Activated T-helper 2 cell treated with anti-CD3 and anti-CD28 coated beads, Interferon-gamma antibody, Interleukin-2, Interleukin-4, amounts not matched to agents 10 μg/mL and 5 μg/mL and 100 μg/mL, durations not matched to agents 14 hours and 24 hours and 36 hours (primary cell): ENCODE data around the gene UCK2. TPM values are rescaled to one million over a fixed set of nuclear protein-coding genes. Genes with fewer than 3 reads are reported as not detected.

Experiments used
- DNase-seq: peaks from one replicate; pipeline ENCODE4 v3.0.0; 2021; ENCODE audit warnings: low spot score
- H3K27ac Mint-ChIP-seq: one replicate; pipeline ENCODE4 v1.8.0; 2021; ENCODE audit warnings: mixed read lengths
- H3K27me3 Mint-ChIP-seq: one replicate; pipeline ENCODE4 v1.8.0; 2021; ENCODE audit warnings: low read depth, mixed read lengths
- H3K36me3 Mint-ChIP-seq: one replicate; pipeline ENCODE4 v1.8.0; 2021; ENCODE audit warnings: low read depth, mixed read lengths
- H3K4me1 Mint-ChIP-seq: one replicate; pipeline ENCODE4 v1.8.0; 2021; ENCODE audit warnings: low read depth, mixed read lengths
- H3K4me3 Mint-ChIP-seq: one replicate; pipeline ENCODE4 v1.8.0; 2021; ENCODE audit warnings: low read depth, mild to moderate bottlenecking, moderate library complexity, mixed read lengths
- H3K9me3 Mint-ChIP-seq: one replicate; pipeline ENCODE4 v1.8.0; 2021; ENCODE audit warnings: mixed read lengths
- intact Hi-C: fragments of 100-400 bp; cut with micrococcal nuclease; formaldehyde crosslinking; loops from one replicate; pipeline ENCODE4 v1.15.1; 2023
- total RNA-seq: library from RNA; stranded (reverse); gene quantifications from 2 replicates; pipeline ENCODE4 v1.2.3, GENCODE V29; 2022

UCK2 gene
- total RNA-seq, 1 donor from 2014 or later = 94.3 TPM

- H3K4me1 Mint-ChIP-seq = peaks cover 57% of the 10 kb centered on the region
- intact Hi-C loops = no loop called here
- no peak overlapping the region for H3K4me3 Mint-ChIP-seq
- H3K27ac Mint-ChIP-seq = no peak overlapping the region
- no peaks in the 10 kb centered on the region for H3K27me3 Mint-ChIP-seq
- no peaks in the 10 kb centered on the region for H3K9me3 Mint-ChIP-seq
- DNase-seq = no peak
- peaks cover 24% of the 10 kb centered on the region for H3K36me3 Mint-ChIP-seq
These were observed 13.0 kb downstream of the UCK2 start for GRCh38 chr1:165840423-165840822.

- no peak for DNase-seq
- intact Hi-C loops = loop anchor here (2.0 kb wide), 1 partner anchor 29 kb away; no protein-coding TSS in a partner anchor
- H3K9me3 Mint-ChIP-seq = no peaks in the 10 kb centered on the region
- H3K4me3 Mint-ChIP-seq = no peak overlapping the region
- peaks cover 20% of the 10 kb centered on the region for H3K36me3 Mint-ChIP-seq
- peak overlapping the region; percentile 20 for H3K27ac Mint-ChIP-seq
- no peaks in the 10 kb centered on the region for H3K27me3 Mint-ChIP-seq
- peaks cover 65% of the 10 kb centered on the region for H3K4me1 Mint-ChIP-seq
These were observed 14.2 kb downstream of the UCK2 start for GRCh38 chr1:165841582-165842017.

- peak overlapping the region; percentile 67 for H3K27ac Mint-ChIP-seq
- H3K36me3 Mint-ChIP-seq = peaks cover 20% of the 10 kb centered on the region
- peaks cover 69% of the 10 kb centered on the region for H3K4me1 Mint-ChIP-seq
- H3K4me3 Mint-ChIP-seq = peak overlapping the region; percentile 58
- H3K27me3 Mint-ChIP-seq = no peaks in the 10 kb centered on the region
- no peak for DNase-seq
- H3K9me3 Mint-ChIP-seq = no peaks in the 10 kb centered on the region
- intact Hi-C loops = loop anchor here (2.0 kb wide), 1 partner anchor 29 kb away; no protein-coding TSS in a partner anchor
These were observed 14.7 kb downstream of the UCK2 start for GRCh38 chr1:165842023-165842670.

DNA sequence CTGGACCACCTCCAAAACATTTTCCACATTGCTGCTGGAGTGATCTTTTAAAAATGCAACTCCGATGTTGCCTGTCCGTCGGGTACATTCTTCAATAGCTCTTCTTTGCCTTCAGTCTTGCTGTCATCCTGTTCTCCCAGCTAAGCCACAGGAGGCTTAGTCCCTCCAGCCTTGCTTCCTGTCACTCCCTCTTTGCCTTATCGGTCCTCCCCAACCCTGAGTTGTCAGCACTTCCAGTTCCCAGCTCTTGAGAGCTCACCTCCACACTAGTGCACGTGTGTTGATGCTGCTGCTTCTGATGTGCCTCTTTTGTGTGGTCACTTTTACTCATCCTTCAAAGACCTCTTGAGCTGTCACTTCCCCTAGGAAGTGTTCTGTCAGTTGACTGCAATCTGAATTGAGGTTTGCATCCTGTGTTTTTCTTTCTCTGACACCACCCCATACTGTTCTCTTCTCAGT lies 15.3 kb downstream of the UCK2 start:
- intact Hi-C loops = loop anchor here (2.0 kb wide), 1 partner anchor 28 kb away; no protein-coding TSS in a partner anchor
- Mint-ChIP-seq H3K36me3 (peaks cover 25% of the 10 kb centered on the region), H3K27me3 (no peaks in the 10 kb centered on the region), H3K27ac (peak overlapping the region; percentile 67), H3K9me3 (no peaks in the 10 kb centered on the region), H3K4me1 (peaks cover 74% of the 10 kb centered on the region), H3K4me3 (peak overlapping the region; percentile 58)
- peak; percentile 21 for DNase-seq

GRCh38 chr1:165843304-165843703 lies 15.9 kb downstream of the UCK2 start:
- no peak for DNase-seq
- H3K4me3 Mint-ChIP-seq = no peak overlapping the region
- H3K9me3 Mint-ChIP-seq = no peaks in the 10 kb centered on the region
- H3K4me1 Mint-ChIP-seq = peaks cover 68% of the 10 kb centered on the region
- peaks cover 22% of the 10 kb centered on the region for H3K36me3 Mint-ChIP-seq
- H3K27me3 Mint-ChIP-seq = no peaks in the 10 kb centered on the region
- intact Hi-C loops = loop anchor here (2.0 kb wide), 1 partner anchor 27 kb away; no protein-coding TSS in a partner anchor
- no peak overlapping the region for H3K27ac Mint-ChIP-seq

- Mint-ChIP-seq H3K36me3 (peaks cover 30% of the 10 kb centered on the region), H3K27ac (no peak overlapping the region), H3K9me3 (no peaks in the 10 kb centered on the region), H3K4me3 (no peak overlapping the region), H3K4me1 (peaks cover 69% of the 10 kb centered on the region), H3K27me3 (no peaks in the 10 kb centered on the region)
- intact Hi-C loops = no loop called here
- DNase-seq = no peak
These were observed 16.8 kb downstream of the UCK2 start for GRCh38 chr1:165844114-165844798.

- H3K27me3 Mint-ChIP-seq = no peaks in the 10 kb centered on the region
- H3K36me3 Mint-ChIP-seq = peaks cover 31% of the 10 kb centered on the region
- peaks cover 73% of the 10 kb centered on the region for H3K4me1 Mint-ChIP-seq
- H3K27ac Mint-ChIP-seq = no peak overlapping the region
- no peaks in the 10 kb centered on the region for H3K9me3 Mint-ChIP-seq
- DNase-seq = no peak
- no peak overlapping the region for H3K4me3 Mint-ChIP-seq
- intact Hi-C loops = no loop called here
These were observed 17.5 kb downstream of the UCK2 start for GRCh38 chr1:165844933-165845332.

DNA sequence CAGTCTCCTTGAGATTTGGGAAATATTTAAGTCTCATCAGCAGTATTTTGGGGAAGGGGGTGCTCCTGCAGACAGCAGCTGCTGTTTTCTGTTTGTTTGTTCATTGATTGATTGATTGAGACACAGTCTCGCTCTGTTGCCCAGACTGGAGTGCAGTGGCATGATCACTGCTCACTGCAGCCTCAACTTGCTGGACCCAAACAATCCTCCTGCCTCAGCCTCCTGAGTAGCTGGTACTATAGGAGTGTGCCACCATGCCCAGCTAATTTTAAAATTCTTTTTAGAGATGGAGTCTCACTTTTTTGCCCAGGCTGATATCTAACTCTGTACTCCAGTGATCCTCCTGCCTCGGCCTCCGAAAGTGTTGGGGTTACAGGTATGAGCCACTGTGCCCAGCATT lies 18.2 kb downstream of the UCK2 start:
- Mint-ChIP-seq H3K9me3 (no peaks in the 10 kb centered on the region), H3K4me3 (no peak overlapping the region), H3K36me3 (peaks cover 31% of the 10 kb centered on the region), H3K4me1 (peaks cover 69% of the 10 kb centered on the region), H3K27ac (no peak overlapping the region), H3K27me3 (no peaks in the 10 kb centered on the region)
- DNase-seq = no peak
- intact Hi-C loops = no loop called here

DNA sequence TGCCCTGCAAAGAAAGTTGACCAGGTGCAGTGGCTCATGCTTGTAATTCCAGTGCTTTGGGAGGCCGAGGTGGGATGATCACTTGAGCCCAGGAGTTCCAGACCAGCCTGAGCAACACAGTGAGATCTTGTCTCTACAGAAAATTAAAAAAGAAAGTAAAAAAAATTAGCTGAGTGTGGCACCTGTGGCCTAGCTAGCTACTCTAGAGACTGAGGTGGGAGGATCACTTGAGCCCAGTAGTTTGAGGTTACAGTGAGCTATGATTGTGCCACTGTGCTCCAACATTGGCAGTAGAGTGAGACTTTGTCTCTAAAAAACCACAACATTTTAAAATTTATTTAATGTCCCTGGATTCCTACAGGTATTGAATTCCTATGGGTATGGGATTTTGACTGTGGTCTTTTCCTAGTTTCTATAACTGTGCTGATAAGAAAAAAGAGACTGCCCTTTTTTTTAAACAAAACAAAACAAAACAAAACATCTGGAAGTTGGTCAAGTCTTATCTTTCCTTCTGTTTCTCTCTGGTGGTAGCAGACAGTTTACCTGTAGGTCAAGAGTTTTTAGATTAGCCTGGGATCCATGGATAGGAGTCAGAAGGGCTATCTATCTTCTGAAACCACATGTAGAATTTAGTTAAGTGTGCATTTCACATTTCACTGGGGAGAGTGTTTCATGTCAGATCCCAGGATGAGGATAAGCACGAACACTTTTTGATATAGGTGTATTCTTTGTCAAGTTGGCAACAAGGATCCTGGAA lies 18.8 kb downstream of the UCK2 start:
- peaks cover 72% of the 10 kb centered on the region for H3K4me1 Mint-ChIP-seq
- intact Hi-C loops = loop anchor here (2.0 kb wide), 1 partner anchor 77 kb away; the partner anchor contains the start of gene TMCO1
- H3K4me3 Mint-ChIP-seq = no peak overlapping the region
- H3K36me3 Mint-ChIP-seq = peaks cover 34% of the 10 kb centered on the region
- no peaks in the 10 kb centered on the region for H3K9me3 Mint-ChIP-seq
- H3K27me3 Mint-ChIP-seq = no peaks in the 10 kb centered on the region
- H3K27ac Mint-ChIP-seq = no peak overlapping the region
- no peak for DNase-seq

GRCh38 chr1:165847486-165847885 lies 20.1 kb downstream of the UCK2 start:
- no peak for DNase-seq
- H3K4me1 Mint-ChIP-seq = peaks cover 70% of the 10 kb centered on the region
- intact Hi-C loops = loop anchor here (2.0 kb wide), 1 partner anchor 79 kb away; the partner anchor contains the start of gene TMCO1
- H3K4me3 Mint-ChIP-seq = no peak overlapping the region
- peaks cover 38% of the 10 kb centered on the region for H3K36me3 Mint-ChIP-seq
- H3K27ac Mint-ChIP-seq = no peak overlapping the region
- H3K27me3 Mint-ChIP-seq = no peaks in the 10 kb centered on the region
- H3K9me3 Mint-ChIP-seq = no peaks in the 10 kb centered on the region

DNA sequence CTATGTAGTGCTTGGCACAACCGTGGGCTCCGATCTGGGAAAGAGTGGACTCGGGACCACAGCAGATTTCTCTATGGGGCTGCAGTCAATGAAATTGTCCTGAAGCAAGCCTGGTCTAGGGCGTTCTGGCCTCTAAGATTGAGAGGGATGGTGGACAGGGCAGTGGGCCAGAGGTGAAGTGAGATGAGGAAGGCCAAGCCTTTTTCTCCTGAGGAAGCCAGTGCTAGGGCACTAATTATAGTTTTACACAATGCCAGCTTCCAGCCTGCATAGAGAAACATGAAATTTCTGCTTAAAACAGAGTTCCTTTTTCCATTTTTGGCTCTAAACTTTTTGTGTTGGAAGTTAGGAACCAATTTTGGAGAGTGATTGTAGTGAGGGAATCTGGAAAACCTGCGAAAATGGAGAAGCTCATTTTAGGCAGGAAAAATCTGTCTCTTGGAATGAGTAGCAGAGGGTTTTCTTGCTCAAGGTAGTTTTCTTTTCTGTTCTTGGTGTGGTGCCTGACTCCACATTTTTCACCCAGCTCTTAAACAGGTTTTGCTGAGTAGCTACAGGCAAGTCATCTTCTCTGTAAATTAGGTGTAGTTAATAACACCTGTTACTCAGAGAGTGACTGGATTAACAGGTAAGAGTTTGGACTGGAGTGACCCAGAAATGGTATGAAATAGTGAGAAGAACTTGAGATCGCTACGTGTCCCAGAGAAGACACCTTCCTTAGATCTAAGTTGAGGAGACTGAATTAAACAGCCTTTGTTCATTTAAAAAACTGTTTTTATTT lies 22.1 kb downstream of the UCK2 start:
- H3K27ac Mint-ChIP-seq = no peak overlapping the region
- intact Hi-C loops = loop anchor here (2.0 kb wide), 1 partner anchor 21 kb away; no protein-coding TSS in a partner anchor
- peaks cover 36% of the 10 kb centered on the region for H3K36me3 Mint-ChIP-seq
- DNase-seq = no peak
- no peaks in the 10 kb centered on the region for H3K27me3 Mint-ChIP-seq
- H3K9me3 Mint-ChIP-seq = no peaks in the 10 kb centered on the region
- peaks cover 71% of the 10 kb centered on the region for H3K4me1 Mint-ChIP-seq
- H3K4me3 Mint-ChIP-seq = no peak overlapping the region
